Medulla oblongata (tissue), 1 donor: Measurements from ENCODE around the gene ALG3.

ENCODE experiments used
- DNase-seq: peaks from one replicate; pipeline ENCODE4 v3.0.0-alpha.2; 2015; ENCODE audit errors: extremely low spot score

The ALG3 gene

DNA sequence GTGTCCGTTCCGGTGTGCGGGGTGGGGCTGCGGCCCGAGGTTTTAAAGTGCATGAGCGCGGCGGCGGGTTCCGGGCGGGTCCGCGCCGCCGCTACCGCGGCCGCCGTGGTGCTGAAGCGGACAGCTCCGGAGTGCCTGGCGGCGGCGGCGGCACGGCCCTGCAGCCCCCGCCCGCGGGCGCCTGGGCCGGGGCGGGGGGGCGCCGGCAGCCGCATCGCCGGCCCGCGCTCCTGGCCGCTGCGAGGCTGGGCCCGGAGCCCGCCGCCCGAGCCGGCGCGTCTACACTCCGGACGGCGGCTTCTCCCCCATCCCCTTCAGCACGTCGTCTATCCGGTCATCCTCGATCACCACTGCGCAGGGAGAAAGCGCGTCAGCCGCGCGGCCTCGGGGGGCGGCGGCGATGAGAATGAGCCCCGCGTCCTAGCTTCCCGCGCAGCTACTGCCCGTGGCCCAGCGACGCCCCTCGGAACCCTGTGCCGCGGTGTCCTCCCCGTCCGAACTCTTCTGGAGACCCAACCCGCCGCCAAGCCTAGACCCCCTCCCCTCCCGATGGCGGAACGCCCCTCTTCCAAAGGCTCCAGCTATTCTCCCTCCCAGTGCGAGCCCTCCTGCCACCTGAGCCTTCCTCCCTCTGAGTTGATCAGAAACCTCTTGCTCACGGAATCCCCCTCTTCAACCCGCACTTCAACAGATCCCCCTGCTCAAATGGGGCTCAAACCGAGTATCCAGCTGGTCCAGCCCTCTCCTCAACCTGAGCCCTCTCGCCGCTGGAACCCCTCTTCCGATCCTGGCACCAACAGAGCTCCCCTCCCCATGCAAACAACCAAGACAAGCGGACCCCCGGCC is 11.3 kb upstream of the ALG3 start:
- DNase-seq = no peak

DNA sequence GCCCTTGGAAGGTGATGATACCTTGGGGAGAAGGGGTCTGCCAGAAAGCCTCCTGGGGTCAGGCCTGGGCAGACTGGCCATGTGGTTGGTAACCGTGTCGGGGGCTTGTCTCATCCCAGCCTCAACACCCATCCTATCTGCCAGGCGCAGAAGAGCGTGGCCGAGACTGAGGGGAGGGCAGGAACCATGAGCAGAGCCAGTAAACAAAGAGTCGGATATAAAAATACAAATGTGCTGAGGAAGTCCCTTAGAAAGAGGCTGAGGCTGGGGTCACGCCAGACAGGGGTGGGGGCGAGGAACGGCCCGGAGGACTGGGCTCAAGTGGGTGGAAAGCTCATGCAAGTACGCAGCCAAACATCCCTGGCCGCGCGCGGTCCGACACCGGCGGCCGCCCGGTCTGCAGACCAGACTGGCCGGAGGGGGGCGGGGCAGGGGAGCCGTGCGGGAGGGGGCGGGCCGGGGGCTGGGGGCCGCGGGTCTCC is 10.7 kb upstream of the ALG3 start:
- DNase-seq = no peak

DNA sequence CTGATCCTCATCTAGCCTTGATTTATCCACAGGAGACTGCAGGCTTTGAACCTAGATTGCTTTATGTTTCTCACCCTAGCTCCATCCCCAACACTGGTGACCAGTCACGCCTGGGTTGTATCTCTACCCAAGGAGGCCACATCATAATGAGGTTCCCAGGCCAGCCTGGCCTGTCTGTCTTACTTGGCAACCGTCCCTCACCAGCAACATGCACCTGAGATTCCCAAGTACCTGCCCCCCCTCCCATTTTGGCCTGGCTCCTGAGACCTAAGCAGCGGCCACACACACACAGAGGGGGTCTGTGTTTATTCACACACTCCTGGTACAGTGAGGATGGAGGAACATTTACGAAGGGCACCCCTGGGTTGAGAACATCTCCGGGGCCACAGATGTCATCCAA is 10.2 kb upstream of the ALG3 start:
- no peak for DNase-seq

DNA sequence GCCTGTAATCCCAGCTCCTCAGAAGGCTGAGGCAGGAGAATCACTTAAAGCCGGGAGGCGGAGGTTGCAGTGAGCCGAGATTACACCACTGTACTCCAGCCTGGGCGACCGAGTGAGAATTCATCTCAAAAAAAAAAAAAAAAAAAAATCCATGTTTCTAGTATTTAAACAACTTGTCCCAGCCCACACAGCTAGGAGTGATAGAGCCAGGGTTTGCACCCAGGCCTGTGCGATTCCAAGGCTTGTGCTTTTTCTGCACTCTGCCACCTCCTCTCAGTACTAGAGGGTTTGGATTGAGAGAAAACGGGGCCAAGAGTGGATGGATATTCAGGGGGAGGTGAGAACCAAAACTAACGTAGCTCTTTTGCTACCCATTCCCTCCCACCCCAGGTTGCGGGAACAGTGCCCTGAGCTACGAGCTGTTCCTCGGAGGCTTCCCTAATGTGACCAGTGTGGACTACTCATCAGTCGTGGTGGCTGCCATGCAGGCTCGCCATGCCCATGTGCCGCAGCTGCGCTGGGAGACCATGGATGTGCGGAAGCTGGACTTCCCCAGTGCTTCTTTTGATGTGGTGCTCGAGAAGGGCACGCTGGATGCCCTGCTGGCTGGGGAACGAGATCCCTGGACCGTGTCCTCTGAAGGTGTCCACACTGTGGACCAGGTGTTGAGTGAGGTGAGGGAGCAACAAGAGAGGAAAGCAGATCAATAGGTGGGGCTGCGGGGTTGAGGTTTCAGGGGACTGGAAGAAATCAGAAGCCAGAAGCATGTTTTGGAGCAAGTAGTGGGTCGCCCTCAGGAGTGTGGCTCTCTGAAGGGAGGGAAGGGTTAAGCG is 8.5 kb upstream of the ALG3 start:
- no peak for DNase-seq

DNA sequence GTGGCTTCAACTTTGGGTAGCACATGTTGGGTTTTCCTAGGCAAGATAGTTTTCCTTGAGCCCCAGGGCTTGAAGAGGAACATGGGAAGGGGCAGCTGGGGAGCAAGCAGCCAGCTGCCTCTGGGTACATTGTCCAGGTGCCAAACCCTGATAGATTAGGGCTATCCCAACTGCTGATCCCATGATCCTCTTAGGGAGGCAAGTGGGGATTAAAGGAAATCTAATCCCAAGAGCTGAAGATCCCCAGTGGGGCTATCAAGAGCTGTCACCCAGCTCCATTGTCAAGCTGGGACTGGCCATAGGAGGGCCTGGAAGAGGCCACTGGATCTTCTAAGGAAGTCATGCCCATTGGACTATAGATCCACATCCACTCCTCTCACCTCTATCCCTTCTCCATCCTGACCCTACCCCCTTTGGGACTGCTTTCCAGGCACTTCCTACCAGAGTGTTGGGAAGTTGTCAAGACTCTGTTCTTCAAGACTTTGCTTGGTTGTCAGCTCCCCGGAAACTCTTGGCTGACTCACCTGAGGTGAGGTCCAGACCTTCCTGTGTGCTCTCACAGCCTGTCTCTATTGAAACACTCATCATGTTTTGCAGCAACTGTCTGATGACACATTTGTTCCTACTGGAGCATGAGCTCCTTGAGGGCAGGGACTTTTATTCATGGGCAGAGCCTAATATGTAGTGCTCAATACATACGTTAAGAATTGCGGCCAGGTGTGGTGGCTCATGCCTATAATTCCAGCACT is 6.7 kb upstream of the ALG3 start:
- DNase-seq = no peak

DNA sequence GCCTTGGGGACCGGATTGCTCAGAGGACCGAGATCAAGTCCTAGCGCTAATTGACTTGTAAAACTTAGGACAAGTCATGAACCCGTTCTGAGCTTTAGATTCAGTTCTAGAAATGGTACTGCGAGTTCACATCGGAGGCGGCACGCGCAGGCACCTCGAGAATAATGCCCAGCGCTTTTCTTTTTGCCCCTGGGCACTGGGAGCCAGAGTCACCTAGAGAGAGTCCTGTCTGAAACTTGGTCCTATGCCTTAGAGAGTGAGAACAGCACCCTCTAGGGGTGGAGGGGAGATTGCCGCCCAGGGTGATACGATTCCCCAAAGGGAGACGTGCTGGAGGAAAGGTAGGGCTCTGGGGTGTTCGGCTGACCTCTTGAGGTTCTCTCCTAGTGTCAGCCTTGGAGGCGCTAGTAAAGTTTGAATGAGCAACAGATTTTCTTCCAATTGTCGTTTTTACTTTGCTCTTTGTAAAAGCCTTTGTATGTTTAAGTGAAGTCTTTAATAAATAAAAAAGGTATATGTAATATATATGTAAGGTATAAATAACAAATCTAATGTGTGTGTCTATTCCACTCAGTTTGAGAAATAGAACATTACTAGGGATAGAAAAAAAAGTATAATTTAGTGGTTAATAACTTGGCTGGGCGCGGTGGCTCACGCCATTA is 1.5 kb upstream of the ALG3 start:
- DNase-seq = peak; percentile 91

DNA sequence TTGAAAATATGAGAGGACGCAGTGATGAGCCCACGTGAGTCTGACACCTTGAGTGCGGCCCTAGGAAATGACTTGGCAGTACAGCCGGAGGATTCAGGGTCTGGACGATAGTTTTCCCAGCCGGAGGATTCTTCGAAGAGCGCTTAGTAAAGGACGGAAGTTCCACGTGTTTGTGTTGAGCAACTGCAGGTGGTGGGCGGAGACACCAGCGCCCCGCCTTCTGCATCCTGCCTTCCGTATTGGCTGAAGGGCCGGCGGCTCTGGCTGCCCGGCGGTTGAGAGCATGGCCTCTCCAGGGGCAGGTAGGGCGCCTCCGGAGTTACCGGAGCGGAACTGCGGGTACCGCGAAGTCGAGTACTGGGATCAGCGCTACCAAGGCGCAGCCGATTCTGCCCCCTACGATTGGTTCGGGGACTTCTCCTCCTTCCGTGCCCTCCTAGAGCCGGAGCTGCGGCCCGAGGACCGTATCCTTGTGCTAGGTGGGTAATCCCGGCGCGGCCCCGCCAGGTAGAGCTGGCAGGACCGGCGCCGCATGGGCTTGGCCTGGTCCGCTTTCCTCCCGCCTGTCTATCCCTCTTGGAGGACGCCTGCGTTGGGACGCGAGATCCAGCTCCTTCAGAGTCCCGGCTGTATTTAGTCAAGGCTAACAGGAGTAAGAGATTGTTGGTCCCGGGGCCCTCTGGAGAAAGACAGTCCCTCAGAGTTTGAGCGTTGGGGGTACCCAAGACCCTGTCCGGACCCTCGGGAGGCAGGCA is 827 bp upstream of the ALG3 start, which contains the start of gene EEF1AKMT4:
TSS of gene EEF1AKMT4 (plus strand) at position 261 of the 755 bp plus-strand sequence. CDS start at position 284, 23 bp downstream.
- DNase-seq = peak; percentile 96

DNA sequence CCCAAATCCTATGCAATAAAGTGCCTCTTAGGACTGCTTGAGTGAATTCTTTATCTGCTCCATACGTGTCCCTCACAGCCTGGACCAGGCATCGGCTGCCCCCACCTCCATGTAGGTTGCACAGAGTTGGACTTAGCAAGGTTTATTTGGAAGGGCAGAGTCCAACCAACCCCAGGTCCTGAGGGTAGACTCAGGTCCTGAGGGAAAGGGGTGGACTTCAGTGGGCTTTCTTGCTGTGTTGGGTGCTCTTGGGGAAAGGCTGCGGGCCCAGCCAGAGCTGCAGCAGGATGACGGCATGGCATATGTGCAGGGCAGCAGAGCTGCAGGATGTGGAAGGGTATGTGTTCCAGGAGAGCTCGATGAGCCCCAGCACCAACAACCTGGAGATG is 6.5 kb downstream of the ALG3 start:
- no peak for DNase-seq

DNA sequence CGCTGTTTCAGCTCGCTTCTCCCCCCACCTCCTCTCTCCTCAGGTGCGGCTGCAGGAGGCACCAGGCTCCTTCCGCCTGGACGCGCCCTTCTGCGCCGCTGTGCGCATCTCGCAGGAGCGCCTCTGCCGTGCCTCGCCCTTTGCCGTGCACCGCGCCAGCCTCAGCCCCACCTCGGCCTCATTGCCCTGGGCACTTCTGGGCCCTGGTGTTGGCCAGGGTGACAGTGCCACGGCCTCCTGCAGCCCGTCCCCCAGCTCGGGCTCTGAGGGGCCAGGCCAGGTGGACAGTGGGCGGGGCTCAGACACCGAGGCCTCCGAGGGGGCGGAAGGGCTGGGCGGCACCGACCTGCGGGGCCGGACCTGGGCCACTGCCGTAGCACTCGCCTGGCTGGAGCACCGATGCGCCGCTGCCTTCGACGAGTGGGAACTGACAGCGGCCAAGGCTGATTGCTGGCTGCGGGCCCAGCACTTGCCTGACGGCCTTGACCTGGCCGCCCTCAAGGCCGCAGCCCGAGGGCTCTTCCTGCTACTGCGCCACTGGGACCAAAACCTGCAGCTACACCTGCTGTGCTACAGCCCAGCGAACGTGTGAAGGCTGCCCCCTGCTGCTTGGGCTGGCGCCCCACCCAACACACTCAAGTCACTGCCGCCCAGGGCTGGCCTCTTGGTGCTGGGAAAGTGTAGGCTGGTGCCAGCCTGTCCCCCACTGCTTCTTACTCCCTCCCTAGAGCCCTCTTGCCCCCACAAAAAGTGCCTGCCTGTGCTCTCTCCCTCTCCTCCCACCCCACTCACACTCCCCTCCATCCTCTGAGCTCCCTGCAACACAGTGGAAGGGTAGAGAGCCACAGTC is 7.1 kb downstream of the ALG3 start:
- DNase-seq = no peak

DNA sequence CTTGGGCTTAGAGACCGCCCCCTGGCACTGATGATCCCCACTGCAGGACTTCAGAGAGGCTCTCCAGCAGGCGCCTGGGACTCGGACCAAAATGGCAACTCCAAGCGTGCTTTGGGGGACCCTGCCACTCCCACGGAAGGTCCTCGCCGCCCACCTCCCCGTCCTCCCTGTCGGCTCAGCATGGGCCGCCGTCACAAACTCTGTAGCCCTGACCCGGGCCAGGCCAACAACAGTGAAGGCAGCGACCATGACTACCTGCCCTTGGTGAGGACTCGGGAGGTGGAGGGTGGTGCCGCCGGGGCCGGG is 7.7 kb downstream of the ALG3 start:
- DNase-seq = no peak

DNA sequence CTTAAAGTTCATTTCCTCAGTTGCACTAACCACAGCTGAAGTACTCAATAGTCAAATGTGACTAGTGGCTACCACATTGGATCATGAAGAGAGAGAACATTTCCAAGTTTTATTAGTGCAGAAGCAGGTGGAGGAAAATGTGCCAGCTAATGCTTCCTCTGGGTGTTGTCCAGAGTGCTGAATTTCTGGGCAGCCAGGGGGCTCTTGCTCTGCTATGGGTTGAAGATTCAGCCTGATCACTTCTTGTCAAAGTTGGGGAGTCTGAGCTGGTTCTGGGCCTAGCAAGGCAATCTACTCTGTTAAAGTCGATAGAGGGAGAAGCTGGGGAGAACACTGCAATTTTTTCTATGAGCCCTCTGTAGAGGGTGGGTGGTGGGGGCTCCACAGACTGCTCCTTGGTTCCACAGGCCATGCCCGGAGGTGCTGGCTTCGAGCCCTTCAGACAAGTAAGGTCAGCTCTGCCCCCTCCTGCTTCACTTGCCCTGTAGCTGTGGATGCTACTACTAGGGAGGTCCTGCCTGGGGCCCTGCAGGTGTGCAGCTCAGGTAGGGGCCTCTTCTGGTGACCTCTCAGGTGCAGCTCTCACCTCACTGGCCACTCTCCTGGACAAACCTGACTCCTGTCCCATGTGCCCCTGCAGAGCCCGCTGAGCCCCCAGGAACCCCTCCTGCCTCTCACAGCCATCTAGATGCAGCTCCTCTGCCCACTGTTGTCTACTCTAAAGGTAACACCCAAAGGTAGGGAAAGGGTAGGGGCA is 8.2 kb downstream of the ALG3 start:
- no peak for DNase-seq

DNA sequence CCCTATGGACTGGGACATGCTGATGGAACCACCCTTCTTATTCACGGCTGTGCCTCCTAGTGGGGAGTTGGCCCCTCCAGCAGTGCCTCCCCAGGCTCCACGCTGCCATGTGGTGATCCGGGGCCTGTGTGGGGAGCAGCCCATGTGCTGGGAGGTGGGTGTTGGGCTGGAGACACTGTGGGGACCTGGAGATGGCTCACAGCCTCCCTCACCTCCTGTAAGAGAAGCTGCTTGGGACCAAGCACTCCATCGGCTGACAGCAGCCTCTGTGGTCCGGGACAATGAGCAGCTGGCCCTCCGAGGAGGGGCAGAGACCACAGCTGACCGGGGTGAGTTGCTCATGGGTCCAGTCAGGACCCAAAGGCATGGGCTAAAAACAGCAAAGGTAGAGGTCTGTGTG is 9.1 kb downstream of the ALG3 start:
- DNase-seq = no peak

DNA sequence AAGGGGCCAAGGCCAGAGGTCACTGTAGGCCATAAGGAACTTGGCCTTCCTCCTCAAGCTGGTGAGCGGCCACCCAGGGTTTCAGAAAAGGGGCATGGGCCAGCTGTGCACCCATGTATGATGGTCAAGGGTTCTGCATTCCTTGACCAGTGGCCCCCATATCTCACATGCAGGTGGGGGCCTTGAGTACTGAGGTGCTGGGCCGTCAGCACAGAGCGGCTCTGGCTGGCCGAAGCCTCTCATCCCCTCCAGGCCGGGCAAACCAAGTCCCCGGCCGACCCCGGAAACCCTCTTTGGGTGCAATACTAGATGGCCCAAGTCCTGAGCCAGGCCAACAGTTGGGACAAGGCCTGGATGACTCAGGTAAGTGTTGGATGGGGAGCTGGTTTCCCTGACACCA is 9.5 kb downstream of the ALG3 start:
- DNase-seq = no peak

DNA sequence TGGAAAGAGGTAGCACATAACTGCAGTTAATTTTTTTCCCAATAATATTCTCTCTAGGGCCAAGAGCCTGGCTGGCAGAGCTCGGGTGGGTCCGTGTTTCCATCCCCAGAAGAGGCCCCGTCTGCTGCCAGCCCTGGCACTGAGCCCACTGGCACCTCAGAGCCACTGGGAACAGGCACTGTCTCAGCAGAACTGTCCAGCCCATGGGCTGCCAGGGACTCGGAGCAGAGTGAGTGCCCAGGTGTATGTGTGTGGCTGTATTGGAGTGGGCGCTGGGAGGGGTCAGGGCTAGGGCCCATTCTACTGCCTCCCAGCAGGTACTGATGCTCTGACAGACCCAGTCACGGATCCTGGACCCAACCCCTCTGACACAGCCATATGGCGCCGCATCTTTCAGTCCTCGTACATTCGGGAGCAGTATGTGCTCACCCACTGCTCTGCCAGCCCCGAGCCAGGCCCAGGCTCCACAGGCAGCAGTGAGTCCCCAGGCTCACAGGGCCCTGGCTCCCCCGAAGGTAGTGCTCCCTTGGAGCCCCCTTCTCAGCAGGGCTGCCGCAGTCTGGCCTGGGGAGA is 10.4 kb downstream of the ALG3 start:
- no peak for DNase-seq

DNA sequence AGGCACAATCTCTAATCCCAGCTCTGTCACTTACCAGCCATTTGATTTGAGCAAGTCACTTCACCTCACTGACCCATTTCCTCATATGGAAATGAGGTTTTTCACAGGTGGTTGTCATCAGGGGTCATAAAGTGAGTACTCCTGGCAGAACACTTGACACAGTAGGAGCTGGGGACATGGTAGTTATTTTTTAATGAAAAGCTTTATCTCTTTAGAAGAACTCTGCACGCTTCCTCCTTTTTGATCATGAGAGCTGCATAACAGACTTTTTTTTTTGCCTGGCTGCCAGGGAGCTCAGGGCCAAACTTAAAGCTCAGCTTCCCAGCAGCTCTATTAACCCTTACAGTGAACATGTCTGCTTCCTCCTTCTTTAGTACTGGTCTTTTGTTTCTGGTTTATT is 11.0 kb downstream of the ALG3 start:
- DNase-seq = no peak

DNA sequence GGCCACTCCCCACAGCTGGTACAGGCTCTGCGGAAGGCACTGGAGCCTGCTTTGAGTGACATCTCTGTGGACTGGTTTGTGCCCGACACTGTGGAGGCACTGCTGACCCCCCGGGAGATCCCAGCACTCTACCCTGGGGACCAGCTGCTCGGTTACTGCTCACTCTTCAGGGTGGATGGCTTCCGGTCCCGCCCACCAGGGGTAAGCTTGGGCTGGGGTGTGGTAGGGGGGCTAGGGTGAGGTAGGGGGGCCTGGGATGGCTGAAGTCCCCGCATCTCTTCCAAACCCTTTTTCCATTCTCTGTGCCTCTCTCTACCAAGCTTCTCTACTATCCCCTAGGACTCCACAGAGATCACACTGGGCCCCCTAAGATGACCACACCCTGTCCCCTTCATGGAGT is 11.6 kb downstream of the ALG3 start:
- no peak for DNase-seq

DNA sequence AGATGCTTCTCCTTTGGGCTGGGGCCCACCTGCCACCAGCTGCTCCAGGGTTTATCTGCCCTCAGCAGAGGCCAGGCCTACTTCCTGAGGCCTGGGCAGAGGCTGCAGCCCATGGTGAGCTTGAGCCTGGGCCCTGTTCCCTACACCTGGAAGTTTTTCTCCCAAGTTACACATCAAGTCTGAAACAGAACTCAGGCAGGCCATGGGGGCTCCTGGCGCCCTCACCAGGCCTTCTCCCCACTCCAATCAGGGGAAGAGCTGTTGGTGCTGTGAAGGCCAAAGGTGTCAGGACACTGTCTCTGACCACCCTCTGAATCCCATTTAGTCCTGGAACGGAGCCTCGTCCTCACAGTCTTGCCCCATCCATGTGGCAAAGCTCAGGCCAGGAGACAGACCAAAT is 12.1 kb downstream of the ALG3 start:
- no peak for DNase-seq

DNA sequence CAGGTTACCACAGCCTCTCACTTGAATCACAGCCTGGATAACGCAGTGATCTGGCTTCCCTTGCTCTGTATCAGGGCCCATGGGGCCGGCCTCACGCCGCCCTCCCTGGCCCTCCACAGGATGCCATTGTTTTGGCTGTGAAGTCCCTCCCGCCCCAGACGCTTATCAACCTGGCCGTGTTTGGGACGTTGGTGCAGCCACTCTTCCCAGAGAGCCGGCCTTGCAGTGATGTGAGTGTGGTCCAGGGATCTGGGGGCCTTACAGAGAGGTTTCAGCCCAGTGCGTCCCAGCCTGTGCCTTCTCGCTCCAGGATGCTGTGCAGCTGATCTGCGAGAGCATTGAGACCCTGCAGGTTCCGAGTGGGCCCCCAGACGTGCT is 12.7 kb downstream of the ALG3 start:
- DNase-seq = no peak
